ENCODE measurements around the gene SWAP70.

SWAP70 gene

DNA sequence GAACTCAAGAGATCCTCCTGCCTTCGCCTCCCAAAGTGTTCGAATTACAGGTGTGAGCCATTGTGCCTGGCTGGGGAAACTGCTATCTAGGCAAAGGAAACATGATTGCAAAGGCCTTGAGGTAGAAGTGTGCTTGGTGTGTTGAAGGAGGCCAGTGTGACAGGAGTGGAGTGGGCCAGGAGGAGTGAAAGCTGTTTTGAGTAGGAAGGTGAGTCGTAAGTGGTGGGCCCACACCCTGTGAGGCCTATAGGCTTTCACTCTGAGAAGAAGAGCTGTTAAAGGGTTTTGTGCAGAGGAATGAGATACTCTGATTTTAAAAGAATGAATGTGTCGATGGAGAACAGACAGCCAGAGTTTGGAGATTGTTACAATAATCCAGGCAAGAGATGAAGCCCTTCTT, 47.0 kb upstream of the SWAP70 start:
- peak overlapping the region; percentile 93 for H3K4me2 ChIP-seq (ENCODE audit: low read depth, low read length, poor library complexity, severe bottlenecking)
- H3K27me3 ChIP-seq (ENCODE audit: low read length), result no peaks in the 10 kb centered on the region
- TF ChIP-seq, protein P1, sequence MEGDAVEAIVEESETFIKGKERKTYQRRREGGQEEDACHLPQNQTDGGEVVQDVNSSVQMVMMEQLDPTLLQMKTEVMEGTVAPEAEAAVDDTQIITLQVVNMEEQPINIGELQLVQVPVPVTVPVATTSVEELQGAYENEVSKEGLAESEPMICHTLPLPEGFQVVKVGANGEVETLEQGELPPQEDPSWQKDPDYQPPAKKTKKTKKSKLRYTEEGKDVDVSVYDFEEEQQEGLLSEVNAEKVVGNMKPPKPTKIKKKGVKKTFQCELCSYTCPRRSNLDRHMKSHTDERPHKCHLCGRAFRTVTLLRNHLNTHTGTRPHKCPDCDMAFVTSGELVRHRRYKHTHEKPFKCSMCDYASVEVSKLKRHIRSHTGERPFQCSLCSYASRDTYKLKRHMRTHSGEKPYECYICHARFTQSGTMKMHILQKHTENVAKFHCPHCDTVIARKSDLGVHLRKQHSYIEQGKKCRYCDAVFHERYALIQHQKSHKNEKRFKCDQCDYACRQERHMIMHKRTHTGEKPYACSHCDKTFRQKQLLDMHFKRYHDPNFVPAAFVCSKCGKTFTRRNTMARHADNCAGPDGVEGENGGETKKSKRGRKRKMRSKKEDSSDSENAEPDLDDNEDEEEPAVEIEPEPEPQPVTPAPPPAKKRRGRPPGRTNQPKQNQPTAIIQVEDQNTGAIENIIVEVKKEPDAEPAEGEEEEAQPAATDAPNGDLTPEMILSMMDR (IDR thresholded peaks at IDR 0.05; ENCODE audit: insufficient read depth, low read length, poor library complexity, severe bottlenecking), result no peak
- TF ChIP-seq EZH2phosphoT487 (conservative IDR thresholded peaks at IDR 0.05; ENCODE audit: low read length), result no peak
- H3K36me3 ChIP-seq (ENCODE audit: low read length), result no peaks in the 10 kb centered on the region
- peak overlapping the region; percentile 8 for H3K4me3 ChIP-seq (ENCODE audit: insufficient read depth, low read length, poor library complexity, severe bottlenecking)
- H3K9me3 ChIP-seq (ENCODE audit: insufficient read depth, low read length), result no peaks in the 10 kb centered on the region
- H3F3A ChIP-seq (ENCODE audit: insufficient read depth), result peaks cover 79% of the 10 kb centered on the region
- peaks cover 10% of the 10 kb centered on the region; the same call in 1 of the 2 replicates for H3K79me2 ChIP-seq (ENCODE audit: insufficient read depth, low read length)
- H4K20me1 ChIP-seq (ENCODE audit: low read depth, low read length), result no peaks in the 10 kb centered on the region
- peak overlapping the region; percentile 98 for H3K27ac ChIP-seq (ENCODE audit: low read depth, low read length)
- no peaks in the 10 kb centered on the region for H3K9me2 ChIP-seq (replicated peaks; ENCODE audit: insufficient read depth, low read length)
- no peak overlapping the region for H2AFZ ChIP-seq (ENCODE audit: low read depth, low read length, severe bottlenecking)
- peak overlapping the region; percentile 76 for H3K9ac ChIP-seq (ENCODE audit: low read length)

DNA sequence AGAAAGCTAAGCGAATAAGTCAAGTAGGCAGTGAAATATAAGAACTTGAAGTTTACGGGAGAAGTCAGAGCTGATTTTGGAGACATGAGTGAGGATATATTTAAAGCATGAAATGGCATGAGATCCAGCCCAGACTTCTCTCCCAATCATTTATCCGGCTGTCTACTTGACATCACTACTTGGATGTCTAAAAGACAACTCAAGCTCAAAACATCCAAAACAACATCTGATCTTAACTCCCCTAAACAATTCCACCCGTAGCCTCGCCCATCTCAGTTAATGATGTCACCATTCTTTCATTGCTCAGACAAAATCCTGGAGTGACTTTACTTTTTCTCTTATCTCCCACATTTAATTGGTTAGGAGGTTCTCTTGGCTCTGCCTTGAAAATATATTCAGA, 45.9 kb upstream of the SWAP70 start:
- H3K79me2 ChIP-seq (ENCODE audit: insufficient read depth, low read length), result peaks cover 10% of the 10 kb centered on the region; the same call in 1 of the 2 replicates
- peak overlapping the region; percentile 93 for H3K4me2 ChIP-seq (ENCODE audit: low read depth, low read length, poor library complexity, severe bottlenecking)

DNA sequence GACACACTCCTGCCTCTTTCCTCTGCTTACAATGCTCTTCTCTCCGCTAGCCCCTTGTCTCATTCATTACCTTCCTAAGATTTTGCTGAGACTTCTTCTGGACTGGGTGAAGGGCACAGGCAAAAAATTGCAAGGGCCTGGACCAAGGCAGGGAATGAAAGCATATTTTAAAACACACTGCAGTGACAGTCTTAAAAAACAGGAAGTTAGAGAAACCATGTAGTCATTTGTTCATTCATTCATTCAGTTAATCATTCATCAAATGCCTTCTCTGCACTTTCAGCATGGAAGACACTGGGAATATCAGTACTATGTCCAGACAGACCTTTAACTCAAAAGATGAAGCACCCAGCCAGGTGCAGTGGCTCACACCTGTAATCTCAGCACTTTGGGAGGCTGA, 44.9 kb upstream of the SWAP70 start:
- H3K27ac ChIP-seq (ENCODE audit: low read depth, low read length), result peak overlapping the region; percentile 98
- TF ChIP-seq, protein P1 (IDR thresholded peaks at IDR 0.05; ENCODE audit: insufficient read depth, low read length, poor library complexity, severe bottlenecking), result no peak
- no peak for TF ChIP-seq EZH2phosphoT487 (conservative IDR thresholded peaks at IDR 0.05; ENCODE audit: low read length)
- H3K4me3 ChIP-seq (ENCODE audit: insufficient read depth, low read length, poor library complexity, severe bottlenecking), result no peak overlapping the region
- no peaks in the 10 kb centered on the region for H4K20me1 ChIP-seq (ENCODE audit: low read depth, low read length)
- H3K36me3 ChIP-seq (ENCODE audit: low read length), result no peaks in the 10 kb centered on the region
- H3K79me2 ChIP-seq (ENCODE audit: insufficient read depth, low read length), result peaks cover 10% of the 10 kb centered on the region; the same call in 1 of the 2 replicates
- no peaks in the 10 kb centered on the region for H3K27me3 ChIP-seq (ENCODE audit: low read length)
- peak overlapping the region; percentile 58 for H3K4me2 ChIP-seq (ENCODE audit: low read depth, low read length, poor library complexity, severe bottlenecking)
- H3F3A ChIP-seq (ENCODE audit: insufficient read depth), result peaks cover 59% of the 10 kb centered on the region
- H3K9me3 ChIP-seq (ENCODE audit: insufficient read depth, low read length), result no peaks in the 10 kb centered on the region
- H3K9me2 ChIP-seq (replicated peaks; ENCODE audit: insufficient read depth, low read length), result no peaks in the 10 kb centered on the region
- H2AFZ ChIP-seq (ENCODE audit: low read depth, low read length, severe bottlenecking), result no peak overlapping the region
- peak overlapping the region; percentile 60; the same call in 1 of the 2 replicates for H3K9ac ChIP-seq (ENCODE audit: low read length)

More for the DNA sequence above, 45.9 kb upstream of the SWAP70 start:
- H2AFZ ChIP-seq (ENCODE audit: low read depth, low read length, severe bottlenecking), result no peak overlapping the region
- H4K20me1 ChIP-seq (ENCODE audit: low read depth, low read length), result no peaks in the 10 kb centered on the region
- H3K27ac ChIP-seq (ENCODE audit: low read depth, low read length), result peak overlapping the region; percentile 98
- peaks cover 69% of the 10 kb centered on the region for H3F3A ChIP-seq (ENCODE audit: insufficient read depth)
- H3K9me2 ChIP-seq (replicated peaks; ENCODE audit: insufficient read depth, low read length), result no peaks in the 10 kb centered on the region
- no peak for TF ChIP-seq EZH2phosphoT487 (conservative IDR thresholded peaks at IDR 0.05; ENCODE audit: low read length)
- TF ChIP-seq, protein P1 (IDR thresholded peaks at IDR 0.05; ENCODE audit: insufficient read depth, low read length, poor library complexity, severe bottlenecking), result no peak
- H3K9ac ChIP-seq (ENCODE audit: low read length), result peak overlapping the region; percentile 76
- H3K36me3 ChIP-seq (ENCODE audit: low read length), result no peaks in the 10 kb centered on the region
- H3K9me3 ChIP-seq (ENCODE audit: insufficient read depth, low read length), result no peaks in the 10 kb centered on the region
- no peaks in the 10 kb centered on the region for H3K27me3 ChIP-seq (ENCODE audit: low read length)
- H3K4me3 ChIP-seq (ENCODE audit: insufficient read depth, low read length, poor library complexity, severe bottlenecking), result peak overlapping the region; percentile 11
